GM18951 (cell line): ENCODE data around the gene RHOV.

Experiments
- POLR2A ChIP-seq: IDR thresholded peaks from 4 replicates; pipeline ENCODE4 v1.6.1; 2011; ENCODE audit warnings: mild to moderate bottlenecking; ENCODE audit not compliant: insufficient read length, insufficient read depth; ENCODE audit errors: extremely low read depth
- in situ Hi-C: fragments of 300-500 bp; cut with MboI; formaldehyde crosslinking; loops from one replicate; pipeline ENCODE4 v1.12.0; 2022; ENCODE audit warnings: low sequenced_read_pairs, mixed read lengths, inconsistent platforms; ENCODE audit not compliant: unreplicated experiment

The RHOV gene

DNA sequence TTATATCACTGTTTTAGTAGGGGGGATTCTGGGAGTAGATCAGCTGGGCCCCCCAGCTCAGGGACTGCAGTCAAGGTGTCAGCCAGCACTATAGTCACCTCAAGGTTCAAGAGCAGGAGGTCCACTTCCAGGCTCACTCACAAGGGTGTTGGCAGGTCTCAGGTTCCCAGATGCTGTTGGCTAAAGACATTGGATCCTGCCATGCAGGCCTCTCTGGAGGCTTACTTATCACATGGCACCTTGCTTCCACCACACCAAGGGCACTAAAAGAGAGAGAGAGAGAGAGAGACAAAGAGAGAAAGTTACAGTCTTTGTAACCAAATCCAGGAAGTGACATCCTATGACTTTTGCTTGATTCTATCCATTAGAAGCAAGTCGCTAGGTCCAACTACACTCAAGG, 38.0 kb downstream of the RHOV start:
- in situ Hi-C loops, result no loop called here
- TF ChIP-seq POLR2A, result no peak

DNA sequence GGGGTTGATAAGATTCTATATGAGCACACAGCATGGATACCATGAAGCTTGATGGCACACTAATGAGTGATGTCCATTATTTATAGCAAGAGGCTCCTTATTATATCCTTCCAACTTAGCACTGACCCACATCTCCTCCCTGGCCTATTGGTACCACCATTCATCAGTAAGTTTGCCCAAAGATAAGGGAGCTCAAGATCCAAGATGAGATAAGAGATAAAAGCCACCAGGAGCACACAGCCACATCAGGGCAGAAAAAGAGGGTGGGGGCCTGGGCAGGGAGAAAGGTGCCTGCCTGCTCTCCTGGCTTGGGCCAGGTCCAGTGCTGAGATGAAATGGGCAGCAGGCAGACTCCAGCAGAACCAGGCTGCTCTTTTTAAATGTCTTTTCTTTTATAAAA, 41.1 kb downstream of the RHOV start:
- no peak for TF ChIP-seq POLR2A
- in situ Hi-C loops, result no loop called here

DNA sequence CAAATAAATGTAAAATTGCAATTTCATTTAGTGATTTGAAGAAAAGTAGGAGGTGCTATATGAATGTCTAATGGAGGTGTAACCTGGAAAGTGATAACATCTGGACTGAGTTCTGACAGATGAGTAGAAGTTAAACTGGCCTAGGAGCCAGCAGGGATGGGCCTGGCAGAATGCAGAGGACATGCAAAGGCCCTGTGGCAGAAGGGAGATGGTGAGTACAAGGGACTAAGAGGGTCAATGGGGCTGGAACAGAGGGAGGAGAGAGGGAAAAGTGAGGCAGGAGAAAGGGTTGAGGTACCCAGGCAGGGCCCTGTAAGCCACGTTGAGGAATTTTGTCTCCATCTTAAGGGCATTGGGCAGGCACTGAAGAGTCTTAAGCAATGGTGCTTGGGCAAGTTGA, 42.2 kb downstream of the RHOV start:
- in situ Hi-C loops, result no loop called here
- TF ChIP-seq POLR2A, result no peak

DNA sequence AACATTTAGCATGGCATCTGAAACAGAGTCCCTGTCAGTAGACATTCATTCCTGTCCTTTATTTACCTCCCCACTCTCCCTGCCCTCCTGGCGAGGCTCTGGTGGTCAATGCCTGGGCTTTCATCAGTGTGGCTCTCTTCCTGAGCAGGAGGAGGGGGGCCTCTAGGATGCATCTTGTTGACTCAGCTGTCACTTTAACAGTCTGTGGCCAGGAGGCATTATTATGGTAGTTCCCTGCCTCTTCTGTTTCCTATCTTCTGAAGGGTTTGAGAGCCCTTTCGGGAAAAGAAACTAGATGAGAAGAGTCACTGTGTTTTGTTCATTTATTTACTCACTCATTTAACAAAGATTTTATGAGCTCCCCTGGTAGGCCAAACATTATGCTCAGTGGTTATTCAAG, 43.1 kb downstream of the RHOV start:
- in situ Hi-C loops, result no loop called here
- TF ChIP-seq POLR2A, result no peak

DNA sequence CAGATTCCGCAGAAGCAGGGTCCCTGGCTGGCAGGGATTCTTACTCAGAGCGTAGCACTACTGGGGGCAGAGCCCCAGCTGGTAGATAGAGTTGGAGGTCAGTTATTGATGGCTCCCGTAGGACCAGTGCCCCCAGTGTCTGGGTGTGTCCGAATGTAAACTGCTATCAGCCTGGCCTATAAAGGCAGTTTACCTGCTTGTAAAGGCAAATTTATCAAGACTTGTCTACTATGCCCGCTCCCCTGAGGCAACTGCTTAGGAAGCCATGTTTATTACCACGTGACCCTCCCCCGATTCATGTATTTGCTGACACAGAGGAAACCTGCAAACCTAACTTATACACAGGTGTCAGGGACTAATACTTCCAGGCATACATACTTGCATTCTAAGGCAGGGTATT, 44.9 kb downstream of the RHOV start:
- TF ChIP-seq POLR2A, result no peak
- in situ Hi-C loops, result no loop called here

DNA sequence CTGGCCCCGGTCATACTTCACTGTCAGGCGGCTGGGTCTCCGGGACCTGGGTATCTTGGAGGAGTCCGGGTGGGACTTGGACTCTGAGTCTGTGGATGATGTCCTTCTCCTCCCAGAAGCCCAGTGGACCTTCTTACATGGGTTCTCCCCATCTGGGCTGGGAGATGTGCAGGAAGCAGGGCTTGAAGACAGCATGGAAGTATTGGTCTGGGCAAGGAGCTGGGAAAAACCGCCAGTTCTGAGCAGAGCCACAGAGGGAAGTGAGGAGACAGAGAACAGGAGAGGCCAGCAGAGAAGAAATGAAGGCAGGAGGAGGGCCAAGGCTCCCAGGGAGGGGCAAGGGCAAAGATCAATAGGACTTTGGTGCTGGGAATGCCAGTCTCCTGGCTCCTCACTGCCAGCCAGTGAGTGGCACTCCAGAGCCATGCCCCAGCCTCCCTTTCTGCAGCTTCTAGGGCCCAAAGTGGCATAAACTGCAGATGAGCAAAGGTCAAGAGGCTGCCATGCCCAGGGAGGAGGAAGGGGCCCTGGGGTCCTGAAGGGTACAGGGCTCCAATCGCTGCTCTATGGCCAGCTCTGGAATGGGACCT, 45.5 kb downstream of the RHOV start, which contains the start of gene PPP1R14D:
Gene PPP1R14D, minus strand, starts transcription at position 262 of the 590 bp plus-strand sequence. Its CDS starts 67 bp downstream, at position 195.
- in situ Hi-C loops, result no loop called here
- no peak for TF ChIP-seq POLR2A

DNA sequence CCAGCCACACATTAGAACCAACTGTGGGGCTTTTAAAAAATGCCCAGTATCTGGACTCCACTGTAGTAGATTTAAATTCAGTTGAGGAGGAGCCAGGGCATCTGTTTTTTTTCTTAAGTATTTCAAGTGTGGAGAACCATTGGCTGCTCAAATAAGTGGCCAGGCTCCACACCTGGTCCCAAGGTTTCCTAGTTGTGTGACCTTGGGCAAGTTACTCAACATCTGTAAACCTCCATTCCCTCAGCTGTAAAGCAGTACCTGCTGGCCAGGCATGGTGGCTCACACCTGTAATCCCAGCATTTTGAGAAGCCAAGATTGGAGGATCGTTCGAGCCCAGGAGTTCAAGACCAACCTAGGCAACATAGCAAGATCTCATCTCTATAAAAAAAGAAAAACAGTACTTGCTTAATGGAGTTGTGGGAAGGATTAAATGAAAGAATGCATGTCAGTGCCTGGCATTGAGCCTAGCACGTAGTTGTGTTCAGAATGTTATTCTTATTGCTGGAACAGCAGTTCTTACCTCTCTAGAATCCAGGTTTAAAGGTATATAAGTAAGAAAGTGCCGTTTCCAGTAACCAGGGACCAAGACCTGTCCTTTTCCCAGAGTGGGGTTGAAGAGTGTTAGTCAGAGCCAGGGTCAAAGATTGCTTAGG, 47.5 kb downstream of the RHOV start:
- in situ Hi-C loops, result no loop called here
- TF ChIP-seq POLR2A, result no peak

DNA sequence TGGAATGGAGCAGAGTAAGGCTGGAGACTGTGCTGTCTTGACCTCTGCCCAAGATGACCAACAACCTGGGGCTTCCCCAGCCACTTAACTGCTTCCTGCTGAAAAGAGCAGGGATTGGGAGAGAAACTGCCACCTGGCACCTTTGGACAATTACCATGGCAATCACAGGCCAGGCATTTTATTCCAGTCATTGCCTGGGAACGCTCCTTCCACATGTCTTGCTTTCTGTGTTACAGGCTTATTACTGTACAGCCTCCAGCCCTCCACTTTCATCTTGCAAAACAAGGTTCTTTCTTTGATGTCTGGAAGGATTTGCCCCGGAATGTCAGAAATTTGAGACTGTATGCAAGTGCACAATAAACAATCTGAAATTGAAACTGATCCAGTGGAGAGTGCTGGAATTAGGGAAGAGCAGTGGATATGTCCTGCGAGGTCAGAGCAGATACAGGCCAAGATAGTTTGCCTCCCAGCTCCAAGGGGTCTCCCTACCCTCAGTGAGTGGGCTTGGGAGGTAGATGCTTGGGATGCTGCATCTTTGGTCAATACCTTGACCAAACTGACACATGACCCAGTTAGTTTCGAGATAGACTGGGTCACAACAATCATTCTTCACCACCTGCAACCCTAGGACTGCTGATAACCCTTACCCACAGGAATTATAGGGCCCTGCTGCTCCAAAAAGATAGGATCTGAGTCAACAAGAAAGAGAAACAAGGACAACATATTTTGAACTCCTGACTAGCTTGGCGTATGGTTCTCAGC, 48.2 kb downstream of the RHOV start:
- in situ Hi-C loops, result no loop called here

DNA sequence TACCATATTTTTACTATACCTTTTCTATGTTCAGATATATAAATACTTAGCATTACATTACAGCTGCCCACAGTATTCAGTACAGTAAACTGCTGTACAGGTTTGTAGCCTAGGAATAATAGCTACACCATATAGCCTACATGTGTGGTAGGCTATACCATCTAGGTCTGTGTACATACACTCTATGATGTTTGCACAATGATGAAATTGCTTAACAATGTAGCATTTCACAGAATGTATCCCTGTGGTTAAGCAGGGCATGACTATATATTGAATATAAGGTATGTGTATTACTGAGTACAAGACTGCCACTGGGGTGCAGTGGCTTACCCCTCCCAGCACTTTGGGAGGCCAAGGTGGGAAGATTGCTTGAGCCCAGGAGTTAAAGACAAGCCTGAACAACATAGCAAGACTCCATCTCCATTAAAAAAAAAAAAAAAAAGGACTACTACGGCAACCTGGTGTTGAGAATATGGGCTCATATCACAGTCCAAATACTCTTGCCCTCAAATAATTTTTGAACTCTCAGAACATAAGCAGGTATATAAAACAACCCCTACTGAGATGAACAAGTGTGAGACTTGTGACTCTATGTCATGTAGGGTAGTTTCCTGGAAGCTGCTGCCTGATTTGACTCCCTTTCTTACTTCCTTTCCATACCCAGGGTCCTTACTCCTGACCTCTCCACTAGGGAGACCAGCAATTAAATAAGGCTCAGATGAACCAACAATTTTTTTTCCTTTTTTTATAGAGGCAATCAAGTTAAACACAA, 50.3 kb downstream of the RHOV start:
- TF ChIP-seq POLR2A, result no peak

More for the DNA sequence above, 48.2 kb downstream of the RHOV start:
- TF ChIP-seq POLR2A, result no peak

More for the DNA sequence above, 50.3 kb downstream of the RHOV start:
- in situ Hi-C loops, result no loop called here
